C4-2B (cell line): ENCODE results near the gene ARHGAP42.

Source experiments
- CTCF ChIP-seq: fragments of 450-650 bp; conservative IDR thresholded peaks from 2 replicates; pipeline ENCODE4 v1.5.1; 2017; ENCODE audit warnings: mild to moderate bottlenecking
- ZFX ChIP-seq: fragments of 450-650 bp; IDR thresholded peaks from 2 replicates; pipeline ENCODE4 v1.6.1; 2017

- TF ChIP-seq CTCF (no peak), ZFX (no peak)
These were observed 186.1 kb downstream of the ARHGAP42 start for GRCh38 chr11:100872951-100873740.
